DOHH2 (cell line): Measurements from ENCODE around the gene ZFYVE9.

ENCODE experiments used
- H3F3A ChIP-seq: fragments of 200-600 bp; sonication (generic), shearing (Covaris generic); 2 replicates; pipeline ENCODE4 v1.6.0; 2016; ENCODE audit warnings: antibody characterized with exemption, mild to moderate bottlenecking; ENCODE audit not compliant: control insufficient read depth, insufficient read depth
- H3K27ac ChIP-seq: fragments of 200-600 bp; sonication (generic); 2 replicates; pipeline ENCODE4 v1.5.1; 2014; ENCODE audit warnings: low read depth, mild to moderate bottlenecking, low read length, moderate library complexity
- H3K27me3 ChIP-seq: fragments of 200-600 bp; sonication (generic); 2 replicates; pipeline ENCODE4 v1.6.1; 2014; ENCODE audit warnings: mild to moderate bottlenecking, low read length, mixed read lengths; ENCODE audit not compliant: control insufficient read depth
- H3K36me3 ChIP-seq: fragments of 200-600 bp; sonication (generic); 2 replicates; pipeline ENCODE4 v1.6.1; 2014; ENCODE audit warnings: mild to moderate bottlenecking, low read length, moderate library complexity, mixed read lengths; ENCODE audit not compliant: control insufficient read depth
- H3K4me1 ChIP-seq: fragments of 200-600 bp; sonication (generic); 2 replicates; pipeline ENCODE4 v1.6.1; 2014; ENCODE audit warnings: mild to moderate bottlenecking, low read length, mixed read lengths; ENCODE audit not compliant: control insufficient read depth
- H3K4me2 ChIP-seq: fragments of 200-600 bp; sonication (generic); 2 replicates; pipeline ENCODE4 v1.6.0; 2014; ENCODE audit warnings: mild to moderate bottlenecking, low read length, moderate library complexity
- H3K4me3 ChIP-seq: fragments of 200-600 bp; sonication (generic); 2 replicates; pipeline ENCODE4 v1.5.1; 2014; ENCODE audit warnings: mild to moderate bottlenecking, low read length, mixed read lengths
- H3K79me2 ChIP-seq: fragments of 200-600 bp; sonication (generic); 2 replicates; pipeline ENCODE4 v1.6.1; 2014; ENCODE audit warnings: mild to moderate bottlenecking, low read length, mixed read lengths; ENCODE audit not compliant: control insufficient read depth
- H3K9me2 ChIP-seq: fragments of 200-600 bp; sonication (generic); replicated peaks from 2 replicates; pipeline ENCODE4 v1.6.1; 2014; ENCODE audit warnings: mild to moderate bottlenecking, low read length, mixed read lengths; ENCODE audit not compliant: control insufficient read depth
- H3K9me3 ChIP-seq: fragments of 200-600 bp; sonication (generic); 2 replicates; pipeline ENCODE4 v1.6.1; 2014; ENCODE audit warnings: antibody characterized with exemption, low read length, mixed read lengths; ENCODE audit not compliant: control insufficient read depth, insufficient read depth
- H4K20me1 ChIP-seq: fragments of 200-600 bp; sonication (generic); 2 replicates; pipeline ENCODE4 v1.6.0; 2014; ENCODE audit warnings: low read depth, mild to moderate bottlenecking, antibody characterized with exemption, low read length, moderate library complexity; ENCODE audit not compliant: control insufficient read depth, insufficient read depth
- EZH2phosphoT487 ChIP-seq: fragments of 200-600 bp; sonication (generic); IDR thresholded peaks from 2 replicates; pipeline ENCODE4 v1.6.1; 2017; ENCODE audit warnings: borderline replicate concordance, mild to moderate bottlenecking, antibody characterized with exemption, low read length, moderate library complexity, mixed read lengths
- TF ChIP-seq, protein P1 (sequence below): fragments of 200-600 bp; sonication (generic); IDR thresholded peaks from one replicate; pipeline ENCODE4 v1.5.1; 2014; ENCODE audit warnings: antibody characterized with exemption, mild to moderate bottlenecking, low read depth, low read length; ENCODE audit not compliant: poor library complexity, severe bottlenecking

Gene ZFYVE9

DNA sequence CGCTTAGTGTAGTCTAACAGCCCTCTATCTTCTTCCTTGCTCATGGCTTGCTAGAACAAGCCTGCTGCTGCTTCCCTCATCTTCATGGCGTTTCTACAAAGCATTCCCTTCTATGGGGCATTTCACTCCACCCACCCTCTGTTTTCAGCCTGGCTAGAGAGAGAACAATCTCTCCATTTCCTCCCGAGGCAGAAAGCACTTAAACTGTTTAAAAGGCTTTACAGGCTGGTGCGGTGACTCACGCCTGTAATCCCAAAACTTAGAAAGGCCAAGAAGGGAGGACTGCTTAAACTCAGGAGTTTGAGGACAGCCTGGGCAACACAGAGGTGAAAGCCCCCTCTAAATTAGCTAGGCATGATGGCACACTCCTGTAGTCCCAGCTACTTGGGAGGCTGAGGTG lies 244.6 kb downstream of the ZFYVE9 start:
- H3K27me3 ChIP-seq, result no peaks in the 10 kb centered on the region
- TF ChIP-seq, protein P1, sequence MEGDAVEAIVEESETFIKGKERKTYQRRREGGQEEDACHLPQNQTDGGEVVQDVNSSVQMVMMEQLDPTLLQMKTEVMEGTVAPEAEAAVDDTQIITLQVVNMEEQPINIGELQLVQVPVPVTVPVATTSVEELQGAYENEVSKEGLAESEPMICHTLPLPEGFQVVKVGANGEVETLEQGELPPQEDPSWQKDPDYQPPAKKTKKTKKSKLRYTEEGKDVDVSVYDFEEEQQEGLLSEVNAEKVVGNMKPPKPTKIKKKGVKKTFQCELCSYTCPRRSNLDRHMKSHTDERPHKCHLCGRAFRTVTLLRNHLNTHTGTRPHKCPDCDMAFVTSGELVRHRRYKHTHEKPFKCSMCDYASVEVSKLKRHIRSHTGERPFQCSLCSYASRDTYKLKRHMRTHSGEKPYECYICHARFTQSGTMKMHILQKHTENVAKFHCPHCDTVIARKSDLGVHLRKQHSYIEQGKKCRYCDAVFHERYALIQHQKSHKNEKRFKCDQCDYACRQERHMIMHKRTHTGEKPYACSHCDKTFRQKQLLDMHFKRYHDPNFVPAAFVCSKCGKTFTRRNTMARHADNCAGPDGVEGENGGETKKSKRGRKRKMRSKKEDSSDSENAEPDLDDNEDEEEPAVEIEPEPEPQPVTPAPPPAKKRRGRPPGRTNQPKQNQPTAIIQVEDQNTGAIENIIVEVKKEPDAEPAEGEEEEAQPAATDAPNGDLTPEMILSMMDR, result no peak
- TF ChIP-seq EZH2phosphoT487, result no peak
- no peaks in the 10 kb centered on the region for H4K20me1 ChIP-seq
- H3F3A ChIP-seq, result no peaks in the 10 kb centered on the region
- H3K9me2 ChIP-seq, result no peaks in the 10 kb centered on the region
- no peaks in the 10 kb centered on the region for H3K4me1 ChIP-seq
- H3K36me3 ChIP-seq, result peaks cover 95% of the 10 kb centered on the region
- H3K4me3 ChIP-seq, result no peak overlapping the region
- peaks cover 8% of the 10 kb centered on the region for H3K79me2 ChIP-seq
- H3K27ac ChIP-seq, result no peak overlapping the region
- no peak overlapping the region for H3K4me2 ChIP-seq
- no peaks in the 10 kb centered on the region for H3K9me3 ChIP-seq

DNA sequence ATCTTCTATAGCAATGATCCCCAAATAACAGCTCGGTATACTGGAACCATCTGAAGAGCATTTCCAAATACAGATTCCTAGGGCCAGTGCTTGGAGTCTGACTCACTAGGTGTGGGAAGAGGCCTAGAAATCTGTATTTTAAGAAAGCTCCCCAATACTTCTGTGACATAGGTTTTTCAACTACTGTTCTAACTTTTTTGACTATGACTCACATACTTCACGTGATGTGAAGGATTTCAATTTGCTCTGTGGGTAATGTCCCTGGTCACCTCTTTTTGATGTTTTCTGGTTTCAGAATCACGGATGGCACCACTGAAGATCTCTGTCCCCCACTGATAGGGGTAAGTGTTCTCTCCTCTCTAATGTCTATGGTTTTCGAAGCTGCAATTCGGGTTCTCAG lies 251.3 kb downstream of the ZFYVE9 start:
- H3K27me3 ChIP-seq, result no peaks in the 10 kb centered on the region
- no peaks in the 10 kb centered on the region for H4K20me1 ChIP-seq
- H3K9me2 ChIP-seq, result no peaks in the 10 kb centered on the region
- H3K79me2 ChIP-seq, result peaks cover 36% of the 10 kb centered on the region
- no peaks in the 10 kb centered on the region for H3F3A ChIP-seq
- no peaks in the 10 kb centered on the region for H3K4me1 ChIP-seq
- H3K4me3 ChIP-seq, result no peak overlapping the region
- H3K27ac ChIP-seq, result no peak overlapping the region
- peaks cover 96% of the 10 kb centered on the region for H3K36me3 ChIP-seq
- no peak overlapping the region for H3K4me2 ChIP-seq
- H3K9me3 ChIP-seq, result no peaks in the 10 kb centered on the region
- TF ChIP-seq EZH2phosphoT487, result no peak
- TF ChIP-seq, protein P1, result no peak
